Muscle of leg (tissue), 11 donors: ENCODE data around the gene GATA5. TPM values are rescaled to one million over a fixed set of nuclear protein-coding genes. Genes with fewer than 3 reads are reported as not detected.

Experiments used
- DNase-seq: peaks from one replicate; pipeline ENCODE4 v3.0.0; 2013
- H3K27ac ChIP-seq: one replicate; pipeline ENCODE4 v1.5.1; 2013; ENCODE audit warnings: mild to moderate bottlenecking, low read length, control low read depth
- H3K27me3 ChIP-seq: one replicate; pipeline ENCODE4 v1.6.1; 2013; ENCODE audit warnings: low read length; ENCODE audit not compliant: control insufficient read depth, insufficient read depth
- H3K36me3 ChIP-seq: one replicate; pipeline ENCODE4 v1.6.1; 2013; ENCODE audit warnings: low read length; ENCODE audit not compliant: control insufficient read depth, insufficient read depth
- H3K4me1 ChIP-seq: one replicate; pipeline ENCODE4 v1.6.1; 2013; ENCODE audit warnings: low read length; ENCODE audit not compliant: control insufficient read depth, insufficient read depth
- H3K4me3 ChIP-seq: one replicate; pipeline ENCODE4 v1.5.1; 2013; ENCODE audit warnings: low read length, control low read depth
- H3K9me3 ChIP-seq: replicated peaks from 2 replicates; pipeline ENCODE4 v1.6.1; 2013; ENCODE audit warnings: low read depth, low read length; ENCODE audit not compliant: control insufficient read depth
- WGBS: methylation state at CpG from one replicate; pipeline ENCODE4 v1.1.5; 2013; ENCODE audit warnings: missing lambda C conversion rate; ENCODE audit not compliant: insufficient coverage; 5-methylcytosine and 5-hydroxymethylcytosine counted together
- polyA plus RNA-seq, 8 donors: library from polyadenylated mRNA; unstranded; fragments of 120-200 nt; gene quantifications; one replicate each; pipeline versions ENCODE4 v1.2.1 to v1.2.3, GENCODE V29; 2013; ENCODE audit warnings: inconsistent platforms in 1 of 8, low replicate concordance in 1 of 8; ENCODE audit not compliant: insufficient read length in 8 of 8, insufficient read depth in 1 of 8
- total RNA-seq: library from RNA; stranded (reverse); fragments of 120-200 nt; gene quantifications from one replicate; pipeline ENCODE4 v1.2.4, GENCODE V29; 2013

Gene GATA5
- total and polyA plus RNA-seq, 9 donors, result 0.06 to 2.5 (median 0.08) TPM; not detected in 4

- H3K27me3 ChIP-seq, result peaks cover 24% of the 10 kb centered on the region
- 70% methylated on average over 8 of the region's 10 CpGs for WGBS
Observed at GRCh38 chr20:62448038-62448437, 27.8 kb downstream of the GATA5 start.

GRCh38 chr20:62446888-62447869, 28.6 kb downstream of the GATA5 start:
- WGBS, result 78% methylated on average over 41 of the region's 44 CpGs

More at GRCh38 chr20:62448038-62448437, 27.8 kb downstream of the GATA5 start:
- no peak for DNase-seq
- H3K4me1 ChIP-seq, result no peaks in the 10 kb centered on the region
- H3K36me3 ChIP-seq, result no peaks in the 10 kb centered on the region
- no peak overlapping the region for H3K4me3 ChIP-seq
- H3K27ac ChIP-seq, result no peak overlapping the region
- no peaks in the 10 kb centered on the region for H3K9me3 ChIP-seq

GRCh38 chr20:62446481-62446880, 29.3 kb downstream of the GATA5 start:
- 50% methylated on average over 7 of the region's 12 CpGs for WGBS
- no peak for DNase-seq
- no peak overlapping the region for H3K4me3 ChIP-seq
- no peaks in the 10 kb centered on the region for H3K36me3 ChIP-seq
- no peak overlapping the region for H3K27ac ChIP-seq
- peaks cover 28% of the 10 kb centered on the region for H3K27me3 ChIP-seq
- H3K9me3 ChIP-seq, result no peaks in the 10 kb centered on the region
- no peaks in the 10 kb centered on the region for H3K4me1 ChIP-seq

More at GRCh38 chr20:62446888-62447869, 28.6 kb downstream of the GATA5 start:
- H3K36me3 ChIP-seq, result no peaks in the 10 kb centered on the region
- no peak for DNase-seq
- no peaks in the 10 kb centered on the region for H3K9me3 ChIP-seq
- no peaks in the 10 kb centered on the region for H3K4me1 ChIP-seq
- H3K4me3 ChIP-seq, result no peak overlapping the region
- H3K27ac ChIP-seq, result no peak overlapping the region
- peaks cover 25% of the 10 kb centered on the region for H3K27me3 ChIP-seq

- Histone ChIP-seq H3K36me3 (no peaks in the 10 kb centered on the region), H3K27me3 (peaks cover 31% of the 10 kb centered on the region), H3K4me1 (no peaks in the 10 kb centered on the region), H3K4me3 (no peak overlapping the region), H3K27ac (no peak overlapping the region), H3K9me3 (no peaks in the 10 kb centered on the region)
- 84% methylated on average over 27 of the region's 36 CpGs for WGBS
- DNase-seq, result no peak
Observed at GRCh38 chr20:62445553-62446340, 30.0 kb downstream of the GATA5 start.

- Histone ChIP-seq H3K27ac (no peak overlapping the region), H3K4me1 (no peaks in the 10 kb centered on the region), H3K4me3 (no peak overlapping the region), H3K9me3 (no peaks in the 10 kb centered on the region), H3K27me3 (peaks cover 30% of the 10 kb centered on the region), H3K36me3 (no peaks in the 10 kb centered on the region)
- no peak for DNase-seq
- WGBS, result 92% methylated on average over 4 of the region's 6 CpGs
Observed at GRCh38 chr20:62444286-62444685, 31.5 kb downstream of the GATA5 start.

GRCh38 chr20:62441987-62442539, 33.7 kb downstream of the GATA5 start:
- Histone ChIP-seq H3K9me3 (no peaks in the 10 kb centered on the region), H3K4me3 (no peak overlapping the region), H3K27me3 (peaks cover 27% of the 10 kb centered on the region), H3K4me1 (peaks cover 16% of the 10 kb centered on the region), H3K27ac (no peak overlapping the region), H3K36me3 (no peaks in the 10 kb centered on the region)
- no peak for DNase-seq
- 78% methylated on average over 16 of the region's 16 CpGs for WGBS

- WGBS, result 58% methylated on average over 5 of the region's 5 CpGs
- Histone ChIP-seq H3K4me3 (no peak overlapping the region), H3K4me1 (peaks cover 16% of the 10 kb centered on the region), H3K27ac (no peak overlapping the region), H3K27me3 (peaks cover 53% of the 10 kb centered on the region), H3K9me3 (no peaks in the 10 kb centered on the region), H3K36me3 (no peaks in the 10 kb centered on the region)
- no peak for DNase-seq
Observed at GRCh38 chr20:62439218-62439617, 36.6 kb downstream of the GATA5 start.

- Histone ChIP-seq H3K27me3 (peaks cover 63% of the 10 kb centered on the region), H3K4me1 (peaks cover 20% of the 10 kb centered on the region), H3K36me3 (no peaks in the 10 kb centered on the region), H3K4me3 (no peak overlapping the region), H3K27ac (no peak overlapping the region), H3K9me3 (no peaks in the 10 kb centered on the region)
- peak; percentile 71 for DNase-seq
- WGBS, result 74% methylated on average over 24 of the region's 24 CpGs
Observed at GRCh38 chr20:62437927-62438326, 37.9 kb downstream of the GATA5 start.

GRCh38 chr20:62437496-62437895, 38.3 kb downstream of the GATA5 start:
- Histone ChIP-seq H3K4me1 (peaks cover 20% of the 10 kb centered on the region), H3K4me3 (no peak overlapping the region), H3K27ac (no peak overlapping the region), H3K27me3 (peaks cover 65% of the 10 kb centered on the region), H3K9me3 (no peaks in the 10 kb centered on the region), H3K36me3 (no peaks in the 10 kb centered on the region)
- 77% methylated on average over 6 of the region's 12 CpGs for WGBS
- DNase-seq, result no peak

- Histone ChIP-seq H3K4me1 (peaks cover 20% of the 10 kb centered on the region), H3K36me3 (no peaks in the 10 kb centered on the region), H3K9me3 (no peaks in the 10 kb centered on the region), H3K27me3 (peaks cover 67% of the 10 kb centered on the region), H3K4me3 (no peak overlapping the region), H3K27ac (no peak overlapping the region)
- no peak for DNase-seq
- 80% methylated on average over 2 of the region's 3 CpGs for WGBS
Observed at GRCh38 chr20:62436692-62437091, 39.1 kb downstream of the GATA5 start.
